ENCODE data around the gene REPS2.

REPS2 gene

GRCh38 chrX:17161991-17162390 lies 215.5 kb downstream of the REPS2 start:
- TF ChIP-seq CTCF (conservative IDR thresholded peaks at IDR 0.05), result no peak
- H3K27ac ChIP-seq, result no peak overlapping the region

- TF ChIP-seq CTCF (conservative IDR thresholded peaks at IDR 0.05), result no peak
These were observed 217.6 kb downstream of the REPS2 start for GRCh38 chrX:17164079-17164478.

GRCh38 chrX:17164941-17165340 lies 218.5 kb downstream of the REPS2 start:
- H3K27ac ChIP-seq, result no peak overlapping the region
- no peak for TF ChIP-seq CTCF (conservative IDR thresholded peaks at IDR 0.05)

More at GRCh38 chrX:17164079-17164478, 217.6 kb downstream of the REPS2 start:
- H3K27ac ChIP-seq, result no peak overlapping the region

- no peak overlapping the region for H3K27ac ChIP-seq
- no peak for TF ChIP-seq CTCF (conservative IDR thresholded peaks at IDR 0.05)
These were observed 221.5 kb downstream of the REPS2 start for GRCh38 chrX:17167915-17168314.

GRCh38 chrX:17170973-17171372 lies 224.5 kb downstream of the REPS2 start:
- no peak overlapping the region for H3K27ac ChIP-seq

GRCh38 chrX:17174671-17175070 lies 228.2 kb downstream of the REPS2 start:
- no peak for TF ChIP-seq CTCF (conservative IDR thresholded peaks at IDR 0.05)
- H3K27ac ChIP-seq, result no peak overlapping the region

More at GRCh38 chrX:17170973-17171372, 224.5 kb downstream of the REPS2 start:
- TF ChIP-seq CTCF (conservative IDR thresholded peaks at IDR 0.05), result no peak

- H3K27ac ChIP-seq, result no peak overlapping the region; the same call in 1 of the 2 replicates
- TF ChIP-seq CTCF (conservative IDR thresholded peaks at IDR 0.05), result no peak
These were observed 235.9 kb downstream of the REPS2 start for GRCh38 chrX:17182317-17182716.

Measured in VCaP (cell line).